ENCODE measurements around the gene MSH5. TPM values are rescaled to one million over a fixed set of nuclear protein-coding genes. Genes with fewer than 3 reads are reported as not detected.

The MSH5 gene
- total RNA-seq, 2 donors from 2014 or later, result 6.7 to 12.9 TPM

DNA sequence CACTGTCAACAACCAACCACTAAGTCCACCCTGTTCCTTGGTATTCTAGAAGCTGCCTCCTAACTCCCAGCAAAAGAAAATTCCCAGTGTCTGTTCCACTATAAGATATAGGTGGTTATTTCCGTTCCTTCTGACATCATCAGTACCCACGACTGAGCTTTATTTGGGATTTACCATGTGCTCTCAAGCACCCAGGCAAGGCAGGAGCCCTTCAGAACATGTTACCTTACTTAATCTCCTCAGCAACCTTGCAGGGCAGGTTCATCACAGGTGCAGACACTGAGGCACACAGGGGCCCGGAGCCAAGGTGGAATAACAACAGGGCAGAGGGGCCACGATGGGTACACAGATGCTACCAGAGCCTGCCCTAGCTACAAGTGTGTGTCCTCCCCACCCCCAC is 47.5 kb upstream of the MSH5 start:
- ATAC-seq (no peak), DNase-seq (no peak)
- Histone ChIP-seq H3K27ac (no peak overlapping the region), H3K36me3 (replicated peaks in 1 of 2; ENCODE audit: insufficient read depth in 1 of 2, low read depth in 2 of 2) (peaks cover 0 to 17% of the 10 kb centered on the region in 2 donors), H3K9me3 (no peaks in the 10 kb centered on the region), H3K4me3 (no peak overlapping the region), H3K4me1 (no peaks in the 10 kb centered on the region), H3K27me3 (no peaks in the 10 kb centered on the region)
- TF ChIP-seq CTCF (IDR thresholded peaks at IDR 0.05), result no peak
- TF ChIP-seq POLR2A (IDR thresholded peaks at IDR 0.05), result no peak
- WGBS, 2 donors, result 87 to 96% methylated on average over 3 to 4 of the region's 4 CpGs
- intact Hi-C loops (cut with DNase I), result no loop called here

GRCh38 chr6:31692886-31693285 is 46.9 kb upstream of the MSH5 start:
- intact Hi-C loops (cut with DNase I), result no loop called here
- Histone ChIP-seq H3K9me3 (no peaks in the 10 kb centered on the region), H3K27ac (no peak overlapping the region), H3K27me3 (no peaks in the 10 kb centered on the region), H3K36me3 (replicated peaks in 1 of 2; ENCODE audit: insufficient read depth in 1 of 2, low read depth in 2 of 2) (peaks cover 0 to 15% of the 10 kb centered on the region in 2 donors), H3K4me1 (no peaks in the 10 kb centered on the region), H3K4me3 (no peak overlapping the region)
- ATAC-seq, result no peak
- TF ChIP-seq POLR2A (IDR thresholded peaks at IDR 0.05), result no peak
- TF ChIP-seq CTCF (IDR thresholded peaks at IDR 0.05), result no peak
- DNase-seq, result no peak
- 87 to 95% methylated on average over 9 of the region's 9 CpGs for WGBS, 2 donors

- TF ChIP-seq CTCF (IDR thresholded peaks at IDR 0.05), result no peak
- TF ChIP-seq POLR2A (IDR thresholded peaks at IDR 0.05), result no peak
- WGBS, 2 donors, result 90 to 91% methylated on average over 6 of the region's 6 CpGs
- H3K36me3 ChIP-seq (replicated peaks in 1 of 2; ENCODE audit: insufficient read depth in 1 of 2, low read depth in 2 of 2), result peaks cover 0 to 10% of the 10 kb centered on the region in 2 donors
These were observed 46.3 kb upstream of the MSH5 start for GRCh38 chr6:31693535-31693934.

DNA sequence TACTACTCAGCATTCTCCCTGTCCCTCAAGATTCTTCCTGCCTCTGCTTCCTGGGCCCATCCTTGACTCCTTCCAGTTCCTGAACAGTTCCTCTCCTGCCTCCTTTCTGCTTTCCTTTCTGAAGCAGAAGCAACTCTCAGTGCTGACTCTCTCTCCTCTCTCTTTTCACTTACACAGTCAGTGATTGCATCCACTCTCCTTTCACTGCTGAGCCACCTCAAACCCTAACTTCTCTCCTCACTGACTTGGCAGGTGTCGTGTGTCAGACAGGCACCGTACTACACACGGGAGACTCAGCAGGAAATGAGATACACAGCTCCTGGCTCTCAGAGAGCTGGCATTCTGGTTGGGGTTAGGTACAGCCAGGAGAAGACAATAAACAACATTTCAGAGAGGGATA is 42.2 kb upstream of the MSH5 start:
- H3K4me1 ChIP-seq, result peaks cover 17% of the 10 kb centered on the region
- no peak for ATAC-seq
- no peaks in the 10 kb centered on the region for H3K27me3 ChIP-seq
- DNase-seq, result no peak
- no peak overlapping the region for H3K4me3 ChIP-seq
- WGBS, 2 donors, result 50 to 61% methylated on average over 3 of the region's 3 CpGs
- H3K27ac ChIP-seq, result no peak overlapping the region
- intact Hi-C loops (cut with DNase I), result no loop called here
- peaks cover 0 to 2% of the 10 kb centered on the region in 2 donors for H3K36me3 ChIP-seq (replicated peaks in 1 of 2; ENCODE audit: insufficient read depth in 1 of 2, low read depth in 2 of 2)
- TF ChIP-seq POLR2A (IDR thresholded peaks at IDR 0.05) (no peak), CTCF (IDR thresholded peaks at IDR 0.05) (no peak)
- no peaks in the 10 kb centered on the region for H3K9me3 ChIP-seq

More at GRCh38 chr6:31693535-31693934, 46.3 kb upstream of the MSH5 start:
- no peaks in the 10 kb centered on the region for H3K27me3 ChIP-seq
- H3K4me3 ChIP-seq, result no peak overlapping the region
- no peaks in the 10 kb centered on the region for H3K9me3 ChIP-seq
- ATAC-seq, result no peak
- no peak overlapping the region for H3K27ac ChIP-seq
- intact Hi-C loops (cut with DNase I), result no loop called here
- H3K4me1 ChIP-seq, result no peaks in the 10 kb centered on the region
- no peak for DNase-seq

DNA sequence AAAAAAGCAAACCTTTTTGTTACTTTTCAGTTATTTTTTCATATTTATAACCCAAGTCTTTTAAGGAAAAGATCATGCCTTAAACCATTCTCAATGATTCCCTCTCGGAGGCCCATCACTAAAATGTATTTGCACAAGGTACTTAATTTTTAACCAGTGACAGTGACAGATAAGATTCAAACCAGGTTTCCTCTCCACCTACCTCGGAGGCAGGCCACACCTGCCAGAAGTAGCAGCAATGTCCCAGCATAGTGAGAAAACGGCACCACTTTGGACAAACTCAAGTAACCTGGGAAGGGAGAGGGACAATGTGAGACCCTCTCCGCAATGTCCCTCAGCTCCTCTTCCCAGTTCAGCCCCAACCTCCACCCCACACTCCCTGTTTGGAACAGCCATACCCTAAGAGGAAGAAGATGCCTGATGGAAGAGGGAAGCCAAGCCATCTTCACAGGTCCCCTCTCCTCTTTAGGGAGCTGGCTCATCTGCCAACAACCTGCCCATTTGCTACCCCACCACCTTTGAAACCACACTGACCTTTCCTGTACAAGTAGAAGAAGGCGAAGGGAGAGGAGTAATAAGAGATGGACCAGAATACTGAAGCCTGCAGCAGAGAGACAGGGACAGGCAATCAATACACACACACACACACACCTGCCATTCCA is 38.9 kb upstream of the MSH5 start:
- Histone ChIP-seq H3K27ac (no peak overlapping the region), H3K27me3 (no peaks in the 10 kb centered on the region), H3K36me3 (replicated peaks in 1 of 2; ENCODE audit: insufficient read depth in 1 of 2, low read depth in 2 of 2) (peaks cover 0 to 2% of the 10 kb centered on the region in 2 donors), H3K4me1 (peaks cover 23% of the 10 kb centered on the region), H3K9me3 (no peaks in the 10 kb centered on the region), H3K4me3 (no peak overlapping the region)
- DNase-seq, result no peak
- TF ChIP-seq CTCF (IDR thresholded peaks at IDR 0.05) (no peak), POLR2A (IDR thresholded peaks at IDR 0.05) (no peak)
- ATAC-seq, result no peak
- 47% methylated on average over 5 of the region's 5 CpGs for WGBS, 2 donors
- intact Hi-C loops (cut with DNase I), result no loop called here
